Stimulated activated CD8-positive, alpha-beta memory T cell treated with anti-CD3 and anti-CD28 coated beads, Interleukin-2, amount 100 ng/mL, for 48 hours (primary cell): ENCODE data around the gene TRAF1.

Experiments
- DNase-seq, 2 donors: peaks; one replicate each; pipeline ENCODE4 v3.0.0-alpha.2; 2020; ENCODE audit warnings: low read depth in 2 of 2

Gene TRAF1

DNA sequence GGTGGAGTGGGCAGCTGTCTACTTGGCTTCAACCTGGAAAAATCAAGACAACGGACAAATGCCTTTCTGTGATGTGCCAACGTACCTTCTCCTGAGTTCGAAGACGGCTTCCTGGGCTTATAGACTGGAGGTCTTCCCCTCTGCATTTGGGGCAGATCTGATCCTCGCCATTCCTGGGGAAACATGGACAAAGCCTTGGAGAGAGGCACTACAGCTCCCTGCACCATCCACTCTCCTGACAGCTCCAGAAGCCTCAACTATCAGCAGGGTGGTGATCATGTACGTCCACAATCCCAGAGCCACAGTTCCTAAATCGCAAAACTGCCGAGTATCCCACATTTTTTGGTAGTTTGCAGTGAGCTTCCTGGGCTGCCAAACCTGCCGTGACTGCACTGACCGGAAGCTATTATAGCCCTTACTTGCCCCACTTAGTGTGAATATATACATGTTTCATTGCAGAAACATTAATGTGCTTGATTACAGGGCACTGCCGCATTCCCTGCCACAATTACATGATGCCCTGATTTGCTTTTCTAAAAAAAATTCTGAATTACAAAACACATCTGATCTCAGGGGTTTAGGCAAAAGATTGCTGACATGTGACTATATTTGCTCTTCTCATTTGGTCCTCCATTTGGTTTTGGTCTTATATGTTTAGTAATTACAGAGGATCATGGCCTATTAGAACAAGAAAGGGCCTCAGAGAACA is 2.8 kb downstream of the TRAF1 start:
- DNase-seq: no peak

DNA sequence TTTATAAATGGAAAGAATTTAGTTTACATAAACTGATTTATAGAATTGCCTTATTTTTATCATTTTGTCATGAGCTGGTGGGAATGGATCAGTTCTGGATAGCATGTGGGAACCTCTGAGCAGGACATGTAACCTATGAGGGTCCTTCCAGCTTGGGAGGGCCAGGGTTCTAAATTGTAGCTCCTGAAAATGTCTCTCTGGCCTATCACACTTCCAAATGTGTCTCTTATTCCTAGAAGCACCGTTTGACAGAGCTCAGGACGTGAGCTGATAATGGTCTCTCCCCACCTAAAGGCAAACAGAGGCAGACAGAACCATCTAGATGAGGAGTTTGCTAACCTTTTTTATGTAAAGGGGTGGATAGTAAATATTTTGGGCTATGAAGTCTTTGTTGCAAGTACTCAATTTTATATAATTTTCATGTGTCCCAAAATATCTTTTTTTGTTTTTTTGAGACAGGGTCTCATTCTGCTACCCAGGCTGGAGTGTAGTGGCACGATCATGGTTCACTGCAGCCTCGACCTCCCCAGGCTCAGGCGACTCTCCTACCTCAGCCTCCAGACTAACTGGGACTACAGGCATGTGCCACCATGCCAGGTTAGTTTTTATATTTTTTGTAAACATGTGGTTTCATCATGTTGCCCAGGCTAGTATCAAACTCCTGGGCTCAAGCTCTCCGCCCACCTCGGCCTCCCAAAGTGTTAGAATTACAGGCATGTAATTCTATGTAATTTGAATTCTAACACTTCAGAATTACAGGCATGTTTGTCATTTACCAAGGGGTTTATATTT is 4.0 kb downstream of the TRAF1 start:
- DNase-seq: no peak

DNA sequence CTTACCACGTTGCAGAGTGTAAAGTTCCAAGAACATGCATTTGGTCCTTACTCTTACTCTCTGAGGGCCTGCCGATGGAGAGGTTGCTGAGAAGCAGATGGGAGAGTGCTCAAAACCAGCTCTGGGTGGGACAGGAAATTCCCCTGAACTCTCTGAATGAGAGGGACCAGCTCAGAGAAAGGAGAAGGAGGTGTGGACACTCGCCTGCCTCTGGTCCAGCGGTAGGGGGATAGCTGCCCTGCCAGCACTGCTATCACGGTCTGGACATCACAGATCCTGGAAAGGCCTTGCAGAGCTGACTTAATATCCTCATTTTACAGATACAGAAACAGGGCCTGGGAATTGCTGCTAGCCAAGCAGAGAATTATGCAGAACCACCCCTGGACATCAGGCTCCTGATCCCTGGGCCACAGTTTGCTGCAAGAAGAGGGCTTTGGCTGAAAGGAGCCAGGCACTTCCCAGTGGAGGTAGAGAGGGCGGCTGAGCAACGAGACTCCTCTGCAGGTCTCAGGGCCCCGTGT is 4.9 kb downstream of the TRAF1 start:
- DNase-seq: no peak

DNA sequence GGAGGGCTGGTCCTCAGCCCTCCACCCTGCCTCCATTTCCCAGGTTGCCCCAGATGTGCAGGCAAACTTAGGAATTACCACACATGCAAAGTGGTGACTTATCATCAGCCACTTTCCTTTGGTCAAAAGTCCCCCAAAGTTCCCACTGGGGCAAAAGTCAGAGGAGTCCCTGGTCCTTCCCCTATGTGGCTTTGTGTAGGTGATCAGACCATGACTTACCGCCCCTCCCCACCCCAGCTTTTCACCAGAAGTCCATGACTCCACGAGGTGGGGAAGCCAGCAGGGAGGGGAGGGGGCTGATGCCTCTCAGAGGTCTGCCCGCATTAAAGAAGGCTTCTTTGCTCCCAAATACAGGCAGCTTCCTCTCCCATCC is 5.8 kb downstream of the TRAF1 start:
- no peak for DNase-seq

DNA sequence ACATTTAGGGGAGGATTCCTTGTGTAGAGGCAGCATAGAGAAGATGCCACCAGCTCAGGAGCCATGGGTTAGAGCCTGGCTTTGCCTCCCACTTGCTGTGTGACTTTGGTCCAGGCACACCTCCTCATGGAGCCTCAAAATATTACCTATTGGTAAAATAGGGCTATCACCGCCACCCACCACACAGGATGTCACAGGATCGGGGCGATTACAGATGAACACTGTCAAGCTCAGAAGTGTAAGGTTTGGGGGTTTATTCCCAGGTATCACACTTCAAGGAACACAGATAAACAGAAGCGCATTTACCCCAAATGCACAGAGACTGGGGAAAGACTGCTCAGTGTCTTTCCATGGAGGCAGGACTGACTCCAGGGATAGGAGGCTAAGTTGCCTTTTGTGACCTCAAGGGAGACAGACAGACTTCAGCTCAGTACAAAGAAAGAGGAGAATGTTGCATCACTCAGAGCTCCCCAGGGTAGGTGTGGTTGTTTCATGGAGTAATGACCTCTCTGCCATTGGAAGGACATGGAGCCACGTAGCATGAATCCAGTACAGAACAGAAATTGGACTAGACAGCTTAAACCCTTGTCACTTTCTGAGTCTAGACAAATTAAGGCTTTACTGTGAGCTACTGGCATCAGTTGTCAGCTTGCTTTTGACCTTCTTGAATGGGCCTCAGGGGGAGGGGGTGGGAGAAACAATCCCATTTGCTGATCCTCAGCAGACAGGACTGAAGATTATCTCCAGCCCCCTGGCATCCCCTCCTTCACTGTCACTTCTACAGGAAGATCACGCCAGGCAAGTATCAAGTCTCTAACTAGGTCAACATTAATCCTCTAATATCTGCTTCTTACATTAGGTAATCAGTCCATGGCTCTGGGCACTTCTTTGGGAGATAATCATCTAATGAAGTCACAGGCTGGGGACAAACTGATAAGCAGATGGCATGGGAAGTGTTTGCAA is 6.5 kb downstream of the TRAF1 start:
- DNase-seq: no peak

DNA sequence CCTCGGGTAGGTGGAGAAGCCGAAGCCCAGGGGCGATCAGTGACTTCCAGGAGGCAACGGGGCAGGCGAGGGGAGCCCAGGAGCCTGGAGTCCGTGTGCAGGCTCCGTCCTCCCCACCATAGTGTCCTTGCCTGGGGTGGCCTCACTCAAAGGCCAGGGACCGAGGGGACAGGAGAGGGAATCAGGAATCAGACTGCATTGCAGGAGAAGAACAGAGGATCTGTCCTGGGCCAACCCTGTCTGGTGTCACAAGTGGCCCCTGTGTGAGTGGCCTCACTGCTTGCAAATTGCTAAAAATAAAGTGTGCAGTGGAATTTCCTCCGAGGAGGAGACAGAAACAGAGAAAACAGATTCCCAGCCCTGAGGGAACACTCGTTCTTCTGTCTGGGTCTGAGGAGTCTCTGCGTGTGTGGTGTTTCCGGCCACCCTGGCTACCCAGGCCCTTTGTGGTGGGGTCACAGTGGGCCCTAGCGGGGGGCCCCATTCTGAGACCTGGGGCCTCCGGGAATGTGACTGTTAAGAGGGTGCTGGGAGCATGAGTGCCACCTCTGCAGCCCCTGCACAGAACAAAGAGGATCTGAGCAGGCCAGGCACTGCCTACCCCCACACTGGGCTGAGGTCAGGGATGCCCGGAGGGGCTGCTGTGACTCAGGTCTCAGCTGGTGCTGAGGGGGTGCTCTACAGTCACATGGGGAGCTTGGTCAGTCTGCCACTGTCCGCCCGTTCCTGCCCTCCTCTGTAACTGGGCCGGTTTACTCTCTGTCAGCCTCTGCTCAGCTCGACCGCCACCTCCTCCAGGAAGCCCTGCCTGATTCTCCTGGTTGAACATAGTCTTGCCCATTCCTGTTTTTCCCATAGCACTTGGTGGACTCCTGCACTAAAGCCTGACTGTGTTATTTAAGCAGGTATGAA is 7.4 kb downstream of the TRAF1 start:
- DNase-seq: no peak

DNA sequence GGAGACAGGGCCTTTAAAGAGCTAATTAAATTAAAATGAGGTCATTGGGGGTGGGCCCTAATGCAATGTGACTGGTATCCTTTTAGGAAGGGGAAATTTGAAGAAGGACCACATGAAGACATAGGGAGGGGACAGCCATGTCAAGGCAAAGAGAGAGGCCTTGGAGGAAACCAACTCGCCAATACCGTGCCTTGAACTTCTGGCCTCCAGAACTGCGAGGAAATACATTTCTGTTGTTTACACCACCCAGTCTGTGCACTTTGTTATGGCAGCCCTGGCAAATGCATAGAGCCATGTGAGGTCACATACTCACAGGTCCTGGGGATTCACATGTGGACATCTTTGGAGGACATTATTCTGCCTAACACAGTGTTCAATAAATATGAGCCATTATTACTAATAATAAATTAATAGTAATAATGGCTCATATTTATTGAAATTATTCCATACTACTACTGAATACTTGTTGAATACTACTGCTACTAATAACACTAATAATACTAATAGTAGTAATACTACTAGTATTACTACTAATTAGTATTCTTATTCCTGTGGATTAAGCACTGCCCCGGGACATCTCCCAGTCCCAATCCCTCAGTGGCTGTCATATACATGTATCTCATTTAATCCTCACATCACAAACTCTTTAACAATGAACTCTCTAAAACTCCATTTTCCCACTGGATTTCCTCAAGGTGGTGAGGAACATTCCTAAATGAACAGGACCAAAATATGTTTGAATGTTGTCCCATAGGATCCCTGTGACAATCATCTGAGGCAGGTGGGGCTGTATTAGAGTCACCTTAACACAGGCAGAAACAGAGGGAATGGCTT is 8.4 kb downstream of the TRAF1 start:
- DNase-seq: no peak

DNA sequence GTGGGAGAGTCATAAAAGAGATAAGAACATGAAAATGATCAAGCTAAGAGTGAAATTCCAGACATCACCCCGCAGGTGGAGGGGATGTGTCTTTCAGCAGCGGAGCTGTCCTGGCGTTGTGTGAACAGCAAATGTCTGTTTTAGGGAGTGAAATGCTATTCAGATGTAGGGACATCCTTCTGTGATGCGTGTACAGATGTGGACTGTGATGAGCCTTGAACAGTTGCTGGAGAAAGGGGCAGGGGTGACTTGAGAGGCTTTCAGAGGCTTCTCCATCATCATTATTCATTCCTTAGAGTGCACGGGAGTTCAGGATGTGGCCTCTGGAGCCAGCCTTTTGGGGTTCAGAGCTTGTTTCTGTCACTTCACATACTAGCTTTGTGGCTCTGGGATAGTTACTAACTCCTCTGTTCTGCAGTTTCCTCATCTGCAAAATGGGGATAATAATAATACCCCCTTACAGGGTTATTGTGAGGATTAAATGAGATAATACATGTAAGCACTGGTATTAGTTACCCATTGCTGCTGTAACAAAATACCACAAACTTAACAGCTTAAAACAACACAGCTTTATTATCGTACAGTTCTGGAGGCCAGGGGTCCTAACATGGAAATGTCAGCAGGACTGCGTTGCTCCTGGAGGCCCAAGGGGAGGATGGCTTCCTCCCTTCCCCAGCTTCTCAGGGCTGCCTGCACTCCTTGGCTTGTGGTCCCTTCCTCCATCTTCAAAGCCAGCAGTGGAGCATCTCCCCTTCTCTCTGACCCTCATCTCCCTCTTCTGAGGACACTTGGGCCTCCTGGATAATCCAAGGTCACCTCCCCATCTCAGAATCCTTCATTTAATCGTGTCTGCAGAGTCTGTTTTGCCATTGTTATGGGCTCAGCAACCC is 9.4 kb downstream of the TRAF1 start:
- no peak for DNase-seq

DNA sequence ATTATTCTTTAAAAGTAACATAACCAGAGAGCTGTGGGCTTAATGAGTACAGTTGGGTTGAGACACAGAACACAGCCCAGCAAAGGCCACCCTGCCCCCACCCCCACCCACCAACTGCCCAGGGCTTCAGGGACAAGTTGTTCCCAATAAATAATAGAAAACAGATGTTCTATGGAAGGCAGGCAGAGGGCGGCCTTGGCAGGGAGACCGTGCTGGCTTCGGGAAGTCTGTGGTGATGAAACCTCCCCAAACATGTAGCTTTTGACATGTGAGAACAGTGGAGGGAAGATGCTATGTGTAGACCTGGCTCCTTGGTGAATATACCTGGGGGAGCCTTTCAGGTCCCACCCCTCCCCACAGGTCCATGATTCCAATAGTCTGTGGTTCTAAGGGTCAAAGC is 10.0 kb downstream of the TRAF1 start:
- no peak for DNase-seq

DNA sequence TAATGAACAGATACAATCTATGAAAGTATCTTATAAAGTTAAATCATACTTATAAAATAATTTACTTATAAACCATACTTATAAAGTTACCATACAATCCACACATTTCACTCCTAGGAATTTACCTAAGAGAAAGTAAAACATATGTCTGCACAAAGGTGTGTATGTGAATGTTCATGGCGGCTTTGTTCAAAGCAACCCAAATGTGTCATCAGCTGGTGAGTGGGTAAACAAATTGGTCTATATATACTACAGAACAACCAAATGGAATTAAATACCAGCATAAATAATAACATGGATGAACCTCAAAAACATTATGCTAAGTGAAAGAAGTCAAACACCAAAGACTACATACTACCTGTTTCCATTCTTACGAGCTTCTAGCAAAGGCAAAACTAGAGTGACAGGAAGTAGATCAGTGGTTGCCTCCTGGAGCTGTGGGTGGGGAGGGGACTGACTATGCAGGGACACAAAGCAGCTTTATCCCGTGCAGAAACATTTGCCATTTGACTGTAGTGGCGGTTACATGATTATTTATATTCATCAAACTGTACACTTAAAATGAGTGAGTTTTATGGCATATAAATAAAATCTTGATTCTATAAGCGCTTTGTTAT is 10.6 kb downstream of the TRAF1 start:
- DNase-seq: no peak

DNA sequence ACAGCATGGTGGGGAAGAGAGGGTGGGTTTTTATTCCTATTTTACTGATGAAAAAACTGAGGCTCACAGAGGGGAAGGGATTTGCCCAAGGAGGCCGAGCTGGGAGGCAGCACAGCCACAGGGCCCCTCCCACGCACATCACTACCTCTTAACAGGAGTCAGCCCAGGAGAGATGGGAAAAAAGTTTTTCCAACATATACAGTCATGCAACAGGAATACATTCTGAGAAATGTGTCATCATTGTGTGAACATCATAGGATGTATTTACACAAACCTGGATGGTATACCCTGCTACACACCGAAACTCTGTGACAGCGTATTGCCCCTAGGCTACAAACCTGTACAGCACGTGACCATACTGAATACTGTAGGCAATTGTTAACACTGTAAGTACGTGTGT is 11.6 kb downstream of the TRAF1 start:
- no peak for DNase-seq

DNA sequence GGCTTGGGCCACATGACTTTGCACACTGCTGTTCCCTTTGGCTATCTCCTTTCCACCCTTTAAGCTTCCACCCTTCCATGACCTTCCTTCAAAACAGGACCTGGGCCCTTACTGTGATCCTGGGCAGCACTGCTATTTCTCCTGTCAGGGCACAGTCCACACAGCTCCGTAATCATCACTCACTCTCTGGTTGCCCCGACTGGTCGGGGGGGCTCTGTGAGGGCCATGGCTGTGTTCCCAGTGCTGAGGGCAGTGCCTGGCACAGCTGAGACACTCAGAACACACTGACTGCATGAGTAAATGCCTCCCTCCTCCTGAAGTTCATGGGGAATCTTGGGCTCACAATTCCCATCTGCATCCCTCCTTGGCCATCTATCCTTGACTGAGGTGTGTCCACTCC is 12.2 kb downstream of the TRAF1 start:
- no peak for DNase-seq

DNA sequence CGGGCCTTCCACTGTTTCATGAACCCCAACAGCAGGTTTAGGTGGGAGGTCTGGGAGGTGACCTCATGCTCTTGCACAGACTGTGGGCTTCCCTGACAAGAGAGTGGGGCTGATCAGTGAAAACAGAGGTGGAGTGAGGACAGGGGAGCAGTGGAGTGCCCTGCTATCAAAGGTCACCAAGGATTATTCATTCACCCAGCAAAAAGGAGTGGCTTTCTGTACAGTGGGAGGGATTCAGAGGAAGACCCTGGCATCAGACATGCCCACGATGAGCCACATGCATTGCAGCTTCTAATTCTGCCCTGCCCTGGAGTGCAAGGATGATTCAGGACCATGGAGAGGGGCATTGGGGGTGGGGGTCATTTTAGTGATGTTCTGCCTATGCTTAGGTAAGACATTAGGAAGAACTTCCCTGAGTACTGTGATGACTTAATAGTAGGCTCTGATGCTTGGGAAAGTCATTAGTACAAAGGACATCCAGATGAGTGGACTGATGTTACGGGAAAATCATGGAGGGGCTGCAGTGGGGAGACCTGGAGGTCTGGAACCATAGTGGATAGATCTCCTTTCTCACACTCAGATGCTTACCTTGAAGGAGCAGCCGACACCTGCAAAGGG is 12.8 kb downstream of the TRAF1 start:
- no peak for DNase-seq

DNA sequence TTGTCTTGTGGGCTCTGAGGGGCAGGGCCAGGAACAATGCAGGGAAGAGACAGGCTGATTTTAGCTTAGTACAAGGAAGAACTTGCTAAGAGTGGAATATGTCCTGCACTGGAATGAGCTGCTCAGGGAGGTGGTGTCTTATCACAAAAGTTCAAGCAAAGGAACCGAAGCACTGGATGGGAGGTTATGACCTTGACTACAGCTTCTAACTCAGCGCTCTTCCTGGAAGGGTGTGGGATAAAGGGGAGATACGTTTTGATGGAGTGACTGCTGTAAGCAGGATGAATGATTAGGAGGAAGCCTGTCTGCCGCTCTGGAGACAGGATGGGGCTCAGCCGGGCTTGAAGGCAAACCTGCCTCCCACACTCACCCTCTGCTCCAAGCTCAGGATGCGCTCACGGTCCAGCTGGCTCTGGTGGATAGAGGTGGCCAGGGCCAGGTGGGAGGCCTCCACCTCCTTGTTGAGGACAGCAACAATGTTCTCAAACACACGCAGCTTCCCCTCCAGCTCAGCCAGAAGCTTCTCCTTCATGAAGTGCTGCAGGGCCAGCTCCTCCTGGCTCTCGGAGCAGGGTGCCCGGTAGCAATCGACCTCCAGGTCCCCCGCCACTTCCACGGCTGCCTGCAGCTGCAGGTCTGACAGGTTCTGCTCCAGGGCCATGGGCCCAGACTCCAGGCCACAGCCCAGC is 13.5 kb downstream of the TRAF1 start:
- DNase-seq: no peak

DNA sequence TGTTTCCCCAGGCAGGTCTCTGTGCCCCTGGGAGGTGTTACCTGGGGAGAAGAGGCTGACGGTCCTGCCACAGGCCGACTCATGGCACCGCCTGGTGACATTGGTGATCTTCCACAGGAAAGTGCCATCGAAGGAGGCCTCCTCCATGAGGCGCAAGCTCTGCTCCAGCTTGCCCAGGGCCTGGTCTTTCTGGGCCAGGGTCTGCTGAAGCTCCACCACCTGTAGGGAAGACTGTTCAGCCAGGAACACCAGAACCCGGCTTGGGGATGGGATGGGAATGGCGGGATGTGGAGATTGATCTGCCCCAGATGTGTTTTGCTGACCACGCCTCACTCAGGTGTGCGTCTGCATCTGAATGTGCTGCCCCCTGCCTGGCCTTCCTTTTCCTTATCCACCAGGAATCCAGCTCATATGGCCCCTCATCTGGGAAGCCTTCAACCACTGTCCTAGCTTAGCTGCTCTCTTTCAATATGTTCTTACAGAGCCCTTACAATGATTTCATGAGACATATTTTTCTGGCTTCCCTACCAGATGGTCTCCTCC is 15.2 kb downstream of the TRAF1 start:
- no peak for DNase-seq

DNA sequence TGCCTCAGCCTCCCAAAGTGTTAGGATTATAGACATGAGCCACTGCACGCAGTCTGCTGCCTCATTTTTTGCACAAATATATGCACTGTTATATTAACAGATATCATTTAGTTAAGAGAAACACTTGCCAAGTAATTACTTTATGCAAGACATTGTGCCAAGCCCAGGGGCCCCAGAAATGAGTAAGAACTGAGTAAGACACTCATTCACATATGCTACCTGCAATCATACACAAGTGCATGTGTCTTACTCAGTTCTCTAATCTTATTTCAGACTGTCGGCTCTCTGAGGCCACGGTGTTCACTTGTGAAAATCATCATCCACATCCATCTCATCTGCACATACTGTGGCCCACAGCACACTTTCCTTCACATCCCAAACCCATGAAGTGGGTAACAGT is 16.0 kb downstream of the TRAF1 start:
- DNase-seq: no peak

DNA sequence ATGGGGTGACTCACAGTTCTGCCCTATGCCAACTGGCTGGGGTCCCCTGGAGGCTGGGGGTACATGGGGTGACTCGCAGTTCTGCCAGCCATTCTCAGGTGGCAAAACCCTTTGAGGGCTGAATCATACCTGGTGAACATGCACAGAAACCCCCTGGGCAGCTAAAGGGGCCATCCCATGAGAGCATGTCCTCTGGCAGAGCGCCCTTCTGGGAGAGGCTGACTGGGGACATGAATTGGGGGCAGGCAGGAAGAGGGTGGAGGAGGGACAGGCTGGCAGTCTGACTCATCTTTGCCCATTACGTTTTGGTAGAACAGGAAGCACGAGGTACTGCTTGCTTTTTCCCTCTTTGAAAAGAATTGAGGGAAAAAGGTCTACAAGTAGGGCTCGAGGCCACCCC is 16.7 kb downstream of the TRAF1 start:
- no peak for DNase-seq
